A549 (cell line): ENCODE results near the gene ARHGAP22.

Source experiments
- CEBPB ChIP-seq, 2 experiments: fragments of >200 bp in 1 of 2; sonication (Bioruptor Twin) in 1 of 2; formaldehyde crosslinking in 1 of 2; IDR thresholded peaks; 2 replicates each; pipeline ENCODE4 v1.6.1; 2012 to 2016
- CTCF ChIP-seq: fragments of >200 bp; sonication (Bioruptor Twin); formaldehyde crosslinking; IDR thresholded peaks from 3 replicates; pipeline ENCODE4 v1.5.1; 2016
- JUNB ChIP-seq: fragments of >200 bp; sonication (Bioruptor Twin); formaldehyde crosslinking; IDR thresholded peaks from 2 replicates; pipeline ENCODE4 v1.6.1; 2016
- REST ChIP-seq: fragments of 200-600 bp; sonication (generic); IDR thresholded peaks from 2 replicates; pipeline ENCODE4 v1.6.1; 2016; ENCODE audit warnings: antibody characterized with exemption, mild to moderate bottlenecking, moderate library complexity
- RFX5 ChIP-seq: fragments of 450-650 bp; IDR thresholded peaks from 2 replicates; pipeline ENCODE4 v1.7.1; 2014; ENCODE audit warnings: antibody characterized with exemption, mild to moderate bottlenecking, moderate library complexity

- no peak for TF ChIP-seq CTCF
- TF ChIP-seq CEBPB (IDR thresholded peaks at IDR 0.05): no peak
- TF ChIP-seq RFX5: no peak
- no peak for TF ChIP-seq REST
- no peak for TF ChIP-seq JUNB
Observed at GRCh38 chr10:48512861-48513260, 92.0 kb downstream of the ARHGAP22 start.
